H1 (cell line): ENCODE data around the gene SGSM1. TPM values are rescaled to one million over a fixed set of nuclear protein-coding genes. Genes with fewer than 3 reads are reported as not detected.

Source experiments
- BACH1 ChIP-seq: IDR thresholded peaks from 2 replicates; pipeline ENCODE4 v1.6.1; 2012; ENCODE audit warnings: low read length, improper control_type of control experiment
- BRCA1 ChIP-seq: IDR thresholded peaks from 2 replicates; pipeline ENCODE4 v1.6.1; 2012; ENCODE audit warnings: low read depth, low read length, improper control_type of control experiment
- CBX5 ChIP-seq: fragments of 300-800, 300-1000 bp; sonication (generic); IDR thresholded peaks from 2 replicates; pipeline ENCODE4 v1.7.1; 2016; ENCODE audit warnings: antibody characterized with exemption, low read length, low read depth
- CBX8 ChIP-seq: fragments of 300-800, 300-1000 bp; sonication (generic); IDR thresholded peaks from 2 replicates; pipeline ENCODE4 v1.7.1; 2016; ENCODE audit warnings: low read depth, low read length, borderline replicate concordance
- CREB1 ChIP-seq: IDR thresholded peaks from 2 replicates; pipeline ENCODE4 v1.6.1; 2012; ENCODE audit warnings: inconsistent platforms
- EP300 ChIP-seq, 2 experiments: IDR thresholded peaks; 1 replicate in 1 of 2; 2 replicates in 1 of 2; pipeline ENCODE4 v1.6.1; 2011 to 2012; ENCODE audit warnings: low read depth in 2 of 2, low read length in 2 of 2, mild to moderate bottlenecking in 2 of 2, borderline replicate concordance in 1 of 2, inconsistent platforms in 1 of 2, moderate library complexity in 1 of 2
- JUN ChIP-seq: IDR thresholded peaks from 2 replicates; pipeline ENCODE4 v1.6.1; 2011; ENCODE audit warnings: low read depth, mild to moderate bottlenecking, improper control_type of control experiment, low read length
- RNF2 ChIP-seq: fragments of 200-900, 300-1000 bp; sonication (generic); IDR thresholded peaks from 2 replicates; pipeline ENCODE4 v1.7.1; 2016; ENCODE audit warnings: borderline replicate concordance, low read depth, mild to moderate bottlenecking, antibody characterized with exemption, low read length; ENCODE audit not compliant: poor library complexity, severe bottlenecking; ENCODE audit errors: missing control alignments
- USF2 ChIP-seq: IDR thresholded peaks from 2 replicates; pipeline ENCODE4 v1.6.1; 2011; ENCODE audit warnings: low read length, improper control_type of control experiment
- ZNF274 ChIP-seq: IDR thresholded peaks from 2 replicates; pipeline ENCODE4 v1.7.0; 2012; ENCODE audit warnings: low read length, borderline replicate concordance; ENCODE audit errors: extremely low read depth
- polyA plus RNA-seq, 7 experiments: library from polyadenylated mRNA; depleted of rRNA in 3 of 7; stranded (reverse) in 5 of 7; unstranded in 2 of 7; fragments of >200 nt in 5 of 7; fragments of 200-250 nt in 2 of 7; gene quantifications; 1 replicate in 5 of 7; 2 replicates in 1 of 7; 4 replicates in 1 of 7; pipeline versions ENCODE4 v1.2.1 to v1.2.3, GENCODE V29; 2011 to 2013; ENCODE audit warnings: missing spikeins in 2 of 7, mixed read lengths in 2 of 7
- total RNA-seq: library from RNA; stranded (reverse); fragmentation: NEBNext Ultra II Directional; extraction: Animal tissue kit (Norgen Biotek cat#: 25700); gene quantifications from 2 replicates; pipeline ENCODE4 v1.2.1, GENCODE V29; 2021

The SGSM1 gene
- total and polyA plus RNA-seq, 2 of the 8 experiments (the other 6 are each of a cell fraction or from before 2014, with no cell fraction given), result 2.8 to 5.2 TPM

GRCh38 chr22:24951942-24952836, 146.2 kb downstream of the SGSM1 start, which contains the start of gene KIAA1671 (continued):
- TF ChIP-seq RNF2, result no peak
- 0 out of 2 replicates have a peak, but pooled peaks have one; percentile 11 for TF ChIP-seq CREB1
- TF ChIP-seq EP300 (IDR thresholded peaks at IDR 0.05; ENCODE audit: borderline replicate concordance in 1 of 2, low read depth in 2 of 2, low read length in 2 of 2), result 0 out of 3 replicates have a peak, but pooled peaks of 1 of the 2 experiments have one; percentile 15
- TF ChIP-seq BACH1, result no peak
- 0 out of 2 replicates have a peak, but pooled peaks have one; percentile 1 for TF ChIP-seq USF2
- no peak for TF ChIP-seq ZNF274
- TF ChIP-seq CBX5, result no peak
- TF ChIP-seq JUN, result no peak
- TF ChIP-seq CBX8, result no peak
- no peak for TF ChIP-seq BRCA1
